HFFc6 (cell line): Measurements from ENCODE around the gene AQP6. TPM values are rescaled to one million over a fixed set of nuclear protein-coding genes. Genes with fewer than 3 reads are reported as not detected.

Experiments
- DNase-seq: peaks from one replicate; pipeline ENCODE4 v3.0.0-alpha.2; 2018
- H3K27ac Mint-ChIP-seq: 2 replicates; pipeline ENCODE4 v1.8.0; 2020; ENCODE audit warnings: mild to moderate bottlenecking, mixed read lengths
- H3K27me3 Mint-ChIP-seq: 2 replicates; pipeline ENCODE4 v1.8.0; 2021; ENCODE audit warnings: mild to moderate bottlenecking, moderate library complexity, mixed read lengths; ENCODE audit not compliant: insufficient read depth
- H3K36me3 Mint-ChIP-seq: 2 replicates; pipeline ENCODE4 v1.8.0; 2021; ENCODE audit warnings: low read depth, mixed read lengths
- H3K4me1 Mint-ChIP-seq: 2 replicates; pipeline ENCODE4 v1.8.0; 2020; ENCODE audit warnings: low read depth, mixed read lengths
- H3K4me3 Mint-ChIP-seq: 2 replicates; pipeline ENCODE4 v1.8.0; 2020; ENCODE audit warnings: mild to moderate bottlenecking, moderate library complexity, mixed read lengths
- H3K9me3 Mint-ChIP-seq: 2 replicates; pipeline ENCODE4 v1.8.0; 2020; ENCODE audit warnings: mild to moderate bottlenecking, mixed read lengths
- total RNA-seq, 6 experiments: library from RNA; stranded (reverse); fragmentation: NEBNext Ultra II Directional; extraction: Animal tissue kit (Norgen Biotek cat#: 25700); gene quantifications; 2 replicates in 1 of 6; 3 replicates in 5 of 6; pipeline ENCODE4 v1.2.3, GENCODE V29; 2021
- TF ChIP-seq, protein P1 (sequence below): fragments of 200-600 bp; sonication (generic); IDR thresholded peaks from 2 replicates; pipeline ENCODE4 v1.5.0; 2021; ENCODE audit warnings: antibody characterized with exemption, mild to moderate bottlenecking

The AQP6 gene
- total RNA-seq, 6 experiments from 2014 or later: not detected

GRCh38 chr12:50013361-50014147, 40.8 kb downstream of the AQP6 start:
- H3K27ac Mint-ChIP-seq: peak overlapping the region; percentile 42
- TF ChIP-seq, protein P1, sequence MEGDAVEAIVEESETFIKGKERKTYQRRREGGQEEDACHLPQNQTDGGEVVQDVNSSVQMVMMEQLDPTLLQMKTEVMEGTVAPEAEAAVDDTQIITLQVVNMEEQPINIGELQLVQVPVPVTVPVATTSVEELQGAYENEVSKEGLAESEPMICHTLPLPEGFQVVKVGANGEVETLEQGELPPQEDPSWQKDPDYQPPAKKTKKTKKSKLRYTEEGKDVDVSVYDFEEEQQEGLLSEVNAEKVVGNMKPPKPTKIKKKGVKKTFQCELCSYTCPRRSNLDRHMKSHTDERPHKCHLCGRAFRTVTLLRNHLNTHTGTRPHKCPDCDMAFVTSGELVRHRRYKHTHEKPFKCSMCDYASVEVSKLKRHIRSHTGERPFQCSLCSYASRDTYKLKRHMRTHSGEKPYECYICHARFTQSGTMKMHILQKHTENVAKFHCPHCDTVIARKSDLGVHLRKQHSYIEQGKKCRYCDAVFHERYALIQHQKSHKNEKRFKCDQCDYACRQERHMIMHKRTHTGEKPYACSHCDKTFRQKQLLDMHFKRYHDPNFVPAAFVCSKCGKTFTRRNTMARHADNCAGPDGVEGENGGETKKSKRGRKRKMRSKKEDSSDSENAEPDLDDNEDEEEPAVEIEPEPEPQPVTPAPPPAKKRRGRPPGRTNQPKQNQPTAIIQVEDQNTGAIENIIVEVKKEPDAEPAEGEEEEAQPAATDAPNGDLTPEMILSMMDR: no peak
- peak; percentile 5 for DNase-seq
- H3K4me3 Mint-ChIP-seq: no peak overlapping the region
- no peaks in the 10 kb centered on the region for H3K9me3 Mint-ChIP-seq
- peaks cover 43% of the 10 kb centered on the region for H3K4me1 Mint-ChIP-seq
- peaks cover 19% of the 10 kb centered on the region; the same call in 1 of the 2 replicates for H3K36me3 Mint-ChIP-seq
- no peaks in the 10 kb centered on the region; the same call in 1 of the 2 replicates for H3K27me3 Mint-ChIP-seq

GRCh38 chr12:50014342-50014741, 41.6 kb downstream of the AQP6 start:
- peak overlapping the region; percentile 42; the same call in 1 of the 2 replicates for H3K27ac Mint-ChIP-seq
- peaks cover 49% of the 10 kb centered on the region for H3K4me1 Mint-ChIP-seq
- no peaks in the 10 kb centered on the region; the same call in 1 of the 2 replicates for H3K27me3 Mint-ChIP-seq
- no peaks in the 10 kb centered on the region for H3K9me3 Mint-ChIP-seq
- no peak for DNase-seq
- H3K4me3 Mint-ChIP-seq: no peak overlapping the region
- TF ChIP-seq, protein P1: no peak
- peaks cover 19% of the 10 kb centered on the region; the same call in 1 of the 2 replicates for H3K36me3 Mint-ChIP-seq

- Mint-ChIP-seq H3K9me3 (no peaks in the 10 kb centered on the region), H3K36me3 (peaks cover 12% of the 10 kb centered on the region; the same call in 1 of the 2 replicates), H3K27ac (peak overlapping the region; percentile 90), H3K27me3 (no peaks in the 10 kb centered on the region; the same call in 1 of the 2 replicates), H3K4me1 (peaks cover 64% of the 10 kb centered on the region), H3K4me3 (peak overlapping the region; percentile 41; the same call in 1 of the 2 replicates)
- DNase-seq: peak; percentile 75
- TF ChIP-seq, protein P1: no peak
Observed at GRCh38 chr12:50016501-50017475, 44.0 kb downstream of the AQP6 start.

- DNase-seq: no peak
- Mint-ChIP-seq H3K4me3 (peak overlapping the region; percentile 41; the same call in 1 of the 2 replicates), H3K4me1 (peaks cover 71% of the 10 kb centered on the region), H3K27me3 (no peaks in the 10 kb centered on the region; the same call in 1 of the 2 replicates), H3K9me3 (no peaks in the 10 kb centered on the region), H3K36me3 (peaks cover 14% of the 10 kb centered on the region), H3K27ac (peak overlapping the region; percentile 90)
- TF ChIP-seq, protein P1: no peak
Observed at GRCh38 chr12:50017641-50018040, 44.9 kb downstream of the AQP6 start.

GRCh38 chr12:50018154-50018553, 45.4 kb downstream of the AQP6 start:
- no peaks in the 10 kb centered on the region for H3K9me3 Mint-ChIP-seq
- peaks cover 19% of the 10 kb centered on the region for H3K36me3 Mint-ChIP-seq
- DNase-seq: no peak
- peak overlapping the region; percentile 90 for H3K27ac Mint-ChIP-seq
- TF ChIP-seq, protein P1: no peak
- H3K27me3 Mint-ChIP-seq: no peaks in the 10 kb centered on the region; the same call in 1 of the 2 replicates
- H3K4me3 Mint-ChIP-seq: peak overlapping the region; percentile 28
- H3K4me1 Mint-ChIP-seq: peaks cover 76% of the 10 kb centered on the region
